ENCODE measurements around the gene NISCH.

NISCH gene

GRCh38 chr3:52490035-52490938 lies 34.9 kb downstream of the NISCH start:
- no peak for TF ChIP-seq CTCF (IDR thresholded peaks at IDR 0.05; ENCODE audit: control insufficient read depth, extremely low read depth, insufficient read depth)
- DNase-seq (ENCODE audit: low read depth) = no peak
- no peak overlapping the region for H3K4me3 ChIP-seq (ENCODE audit: low read depth, low read length)

- no peak for TF ChIP-seq CTCF (IDR thresholded peaks at IDR 0.05; ENCODE audit: control insufficient read depth, extremely low read depth, insufficient read depth)
- DNase-seq (ENCODE audit: low read depth) = no peak
- no peak overlapping the region for H3K4me3 ChIP-seq (ENCODE audit: low read depth, low read length)
Observed at GRCh38 chr3:52490939-52491526, 35.6 kb downstream of the NISCH start.

- no peak for DNase-seq (ENCODE audit: low read depth)
- TF ChIP-seq CTCF (IDR thresholded peaks at IDR 0.05; ENCODE audit: control insufficient read depth, extremely low read depth, insufficient read depth) = no peak
- H3K4me3 ChIP-seq (ENCODE audit: low read depth, low read length) = no peak overlapping the region
Observed at GRCh38 chr3:52492059-52492458, 36.7 kb downstream of the NISCH start.

- no peak for DNase-seq (ENCODE audit: low read depth)
- H3K4me3 ChIP-seq (ENCODE audit: low read depth, low read length) = no peak overlapping the region
- TF ChIP-seq CTCF (IDR thresholded peaks at IDR 0.05; ENCODE audit: control insufficient read depth, extremely low read depth, insufficient read depth) = no peak
Observed at GRCh38 chr3:52493232-52494017, 38.0 kb downstream of the NISCH start.

- TF ChIP-seq CTCF (IDR thresholded peaks at IDR 0.05; ENCODE audit: control insufficient read depth, extremely low read depth, insufficient read depth) = no peak
- H3K4me3 ChIP-seq (ENCODE audit: low read depth, low read length) = no peak overlapping the region
- no peak for DNase-seq (ENCODE audit: low read depth)
Observed at GRCh38 chr3:52494445-52494844, 39.0 kb downstream of the NISCH start.

- no peak within 1 kb of the TSS for H3K4me3 ChIP-seq (ENCODE audit: low read depth, low read length)
- DNase-seq (ENCODE audit: low read depth) = no peak
- TF ChIP-seq CTCF (IDR thresholded peaks at IDR 0.05; ENCODE audit: control insufficient read depth, extremely low read depth, insufficient read depth) = no peak
Observed at GRCh38 chr3:52494886-52495495, 39.6 kb downstream of the NISCH start, which contains the start of gene STAB1. Gene STAB1, plus strand, starts transcription at chr3:52495338. Its CDS starts 76 bp downstream, at chr3:52495414.
